ENCODE measurements around the gene IKZF3.

IKZF3 gene

GRCh38 chr17:39814497-39814896, 49.6 kb downstream of the IKZF3 start:
- no peak for DNase-seq

DNA sequence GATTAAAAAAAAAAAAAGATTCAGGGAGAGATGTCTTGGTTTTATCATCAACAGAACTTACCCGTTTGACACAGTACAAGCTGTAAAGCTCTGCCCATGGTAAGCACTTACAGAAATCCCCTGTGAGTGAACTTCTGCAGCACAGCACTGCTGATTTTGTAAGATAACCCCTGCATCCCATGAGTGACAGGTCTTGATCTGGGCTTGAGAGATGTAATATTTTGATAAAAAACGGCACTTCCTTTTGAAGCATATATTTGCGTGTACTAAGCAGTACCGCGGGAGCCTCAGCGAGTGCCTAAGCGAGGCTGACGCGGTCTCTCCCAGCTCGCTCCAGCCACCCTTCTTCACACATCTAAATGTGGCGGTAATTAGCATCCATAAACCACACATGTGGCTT, 50.5 kb downstream of the IKZF3 start:
- DNase-seq: no peak

- DNase-seq: peak; percentile 84
Measured at GRCh38 chr17:39812466-39812865, 51.6 kb downstream of the IKZF3 start.

GRCh38 chr17:39810939-39811728, 53.0 kb downstream of the IKZF3 start:
- no peak for DNase-seq

DNA sequence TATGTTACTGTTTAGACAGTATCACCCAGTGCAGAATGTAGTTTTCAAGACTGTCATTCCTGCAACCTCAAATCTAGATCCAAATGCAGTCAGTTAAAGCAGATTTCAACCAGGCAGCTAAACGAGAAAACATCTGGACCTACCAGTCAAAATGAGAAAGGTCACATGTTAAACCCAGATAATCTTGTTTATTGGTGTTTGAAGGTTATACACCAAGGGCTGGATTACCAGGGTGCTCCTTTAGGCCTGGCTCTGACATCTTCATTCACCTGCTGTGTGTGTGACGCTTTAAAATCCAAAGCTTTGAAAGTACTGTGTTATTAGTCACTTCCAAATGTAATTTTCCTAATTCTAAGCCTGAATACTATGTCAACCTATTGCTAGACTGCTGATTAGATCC, 54.9 kb downstream of the IKZF3 start:
- DNase-seq: no peak

DNA sequence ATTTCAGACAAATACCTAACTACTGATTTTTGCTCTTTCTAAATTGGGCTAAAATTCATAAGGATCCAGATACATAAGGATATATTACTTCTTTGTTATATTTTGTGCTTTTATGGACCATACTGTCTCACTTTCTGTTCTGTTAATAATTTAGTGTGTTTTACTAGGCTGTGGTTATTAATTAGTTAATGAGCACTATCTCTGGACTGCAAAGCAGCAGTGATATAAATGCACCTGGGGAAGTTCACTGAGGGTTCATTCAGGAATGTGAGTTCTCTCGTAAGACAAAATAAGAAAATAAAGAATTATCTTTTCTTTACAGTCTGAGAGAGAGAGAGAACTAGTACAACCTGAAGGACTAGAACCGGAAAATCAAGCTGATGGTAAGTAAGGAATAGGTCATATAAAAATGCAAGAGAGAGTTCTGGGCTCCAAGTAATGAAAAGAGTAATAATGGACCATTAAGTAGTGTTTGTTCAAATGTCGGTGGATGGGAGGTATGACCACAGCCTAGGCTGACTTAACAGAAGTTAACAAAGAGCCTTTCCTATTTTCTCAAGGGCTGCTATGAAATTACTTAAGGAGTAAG, 55.6 kb downstream of the IKZF3 start:
- no peak for DNase-seq

DNA sequence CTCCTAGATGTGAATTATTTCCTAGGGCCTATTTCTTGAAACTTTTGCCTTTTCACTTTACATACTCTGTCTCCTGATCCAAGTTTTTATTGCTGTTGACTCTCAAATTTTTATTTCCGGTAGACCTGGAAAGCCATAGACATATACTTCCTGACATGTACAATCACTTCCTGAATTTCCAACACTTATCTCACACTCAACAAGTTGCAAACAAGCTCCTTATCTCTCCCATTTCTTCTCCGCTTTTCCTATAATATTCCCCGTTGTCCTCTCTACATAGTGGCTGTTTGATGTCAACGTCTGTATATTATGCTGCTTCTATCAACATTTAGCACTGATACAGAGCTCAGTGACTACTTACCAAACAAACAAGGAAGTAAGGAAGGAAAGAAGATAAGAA, 59.3 kb downstream of the IKZF3 start:
- DNase-seq: no peak

DNA sequence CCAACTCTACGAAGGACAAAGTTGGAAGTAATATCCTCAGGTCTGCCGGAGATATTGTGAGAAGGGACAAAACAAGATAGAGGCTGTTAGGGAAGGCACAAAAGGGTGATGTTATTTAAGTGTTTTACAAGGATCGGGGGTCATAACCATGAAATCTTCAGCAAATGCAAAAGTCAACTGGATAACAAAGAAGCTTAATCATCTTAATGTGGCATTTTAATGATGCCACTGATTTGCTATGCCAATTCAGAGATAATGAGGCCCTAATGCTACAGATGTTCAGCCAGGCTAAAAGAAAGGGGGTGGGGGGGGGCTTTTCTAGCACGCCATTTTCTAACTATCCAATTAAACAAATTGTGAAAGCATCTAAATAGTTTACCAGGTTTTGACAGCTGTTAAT, 63.1 kb downstream of the IKZF3 start:
- peak; percentile 87 for DNase-seq

DNA sequence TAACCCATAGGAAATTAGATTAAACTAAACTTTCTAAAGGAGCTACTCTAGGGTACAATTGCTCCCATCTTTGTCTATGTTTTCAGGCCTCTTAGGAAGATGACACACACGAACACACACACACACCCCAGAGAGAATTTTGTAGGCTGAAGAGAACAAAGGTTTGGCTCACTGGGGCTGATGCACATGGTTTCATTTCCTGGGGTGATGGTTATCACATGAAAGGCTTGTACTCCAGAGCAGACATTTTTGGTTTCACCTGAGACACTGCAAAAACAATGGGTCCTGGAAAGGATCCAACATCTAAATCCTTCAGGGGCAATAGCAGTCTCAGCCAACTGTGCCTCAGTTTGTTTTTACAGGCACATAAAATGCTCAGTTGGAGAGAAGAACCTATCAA, 63.6 kb downstream of the IKZF3 start:
- DNase-seq: peak; percentile 90

DNA sequence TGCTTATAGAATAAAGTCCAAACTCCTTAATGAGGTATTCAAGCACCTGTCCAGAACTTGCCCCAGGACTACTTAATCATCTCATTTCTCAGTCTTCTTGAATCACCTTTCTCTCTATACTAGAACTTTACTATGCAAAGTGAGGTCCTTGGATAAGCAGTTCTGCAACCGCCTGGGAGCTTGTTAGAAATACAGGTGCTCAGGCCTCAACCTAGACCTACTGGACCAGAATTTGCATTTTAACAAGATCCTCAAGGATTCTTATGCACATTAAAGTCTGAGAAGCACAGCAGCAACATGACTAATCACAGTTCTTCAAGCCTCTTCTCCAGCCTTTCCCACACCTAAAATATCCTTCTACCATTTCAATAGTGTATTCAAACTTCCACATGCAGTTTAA, 64.7 kb downstream of the IKZF3 start:
- DNase-seq: no peak

- DNase-seq: no peak
Measured at GRCh38 chr17:39794249-39794970, 69.7 kb downstream of the IKZF3 start.

DNA sequence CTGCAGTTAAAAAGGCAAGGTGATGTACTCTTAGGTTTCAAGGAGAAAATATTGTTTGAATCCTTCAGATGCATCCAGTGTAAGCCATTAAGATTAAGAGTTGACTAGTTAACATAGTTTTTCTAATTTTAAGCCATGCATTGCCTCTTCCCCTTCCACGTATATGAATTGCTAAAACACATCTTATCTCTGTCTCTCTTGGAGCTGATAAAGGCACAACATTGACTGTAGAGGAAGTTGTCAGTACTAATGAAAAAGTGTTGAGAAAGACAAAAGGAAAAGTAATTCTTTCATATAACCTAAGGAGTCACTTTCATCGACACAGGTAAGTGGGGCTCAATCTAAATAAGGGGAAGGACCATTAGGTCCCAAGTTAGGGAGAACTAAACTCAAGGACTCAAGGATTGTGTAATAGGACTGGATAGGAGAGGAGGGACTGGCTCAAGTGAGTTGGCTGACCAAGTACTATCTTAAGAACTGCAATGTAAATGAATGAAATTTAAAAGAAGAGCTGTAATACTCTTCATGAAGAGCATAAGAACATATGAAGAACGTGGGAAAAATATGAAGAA, 70.7 kb downstream of the IKZF3 start:
- no peak for DNase-seq

GRCh38 chr17:39792526-39793221, 71.4 kb downstream of the IKZF3 start:
- no peak for DNase-seq

DNA sequence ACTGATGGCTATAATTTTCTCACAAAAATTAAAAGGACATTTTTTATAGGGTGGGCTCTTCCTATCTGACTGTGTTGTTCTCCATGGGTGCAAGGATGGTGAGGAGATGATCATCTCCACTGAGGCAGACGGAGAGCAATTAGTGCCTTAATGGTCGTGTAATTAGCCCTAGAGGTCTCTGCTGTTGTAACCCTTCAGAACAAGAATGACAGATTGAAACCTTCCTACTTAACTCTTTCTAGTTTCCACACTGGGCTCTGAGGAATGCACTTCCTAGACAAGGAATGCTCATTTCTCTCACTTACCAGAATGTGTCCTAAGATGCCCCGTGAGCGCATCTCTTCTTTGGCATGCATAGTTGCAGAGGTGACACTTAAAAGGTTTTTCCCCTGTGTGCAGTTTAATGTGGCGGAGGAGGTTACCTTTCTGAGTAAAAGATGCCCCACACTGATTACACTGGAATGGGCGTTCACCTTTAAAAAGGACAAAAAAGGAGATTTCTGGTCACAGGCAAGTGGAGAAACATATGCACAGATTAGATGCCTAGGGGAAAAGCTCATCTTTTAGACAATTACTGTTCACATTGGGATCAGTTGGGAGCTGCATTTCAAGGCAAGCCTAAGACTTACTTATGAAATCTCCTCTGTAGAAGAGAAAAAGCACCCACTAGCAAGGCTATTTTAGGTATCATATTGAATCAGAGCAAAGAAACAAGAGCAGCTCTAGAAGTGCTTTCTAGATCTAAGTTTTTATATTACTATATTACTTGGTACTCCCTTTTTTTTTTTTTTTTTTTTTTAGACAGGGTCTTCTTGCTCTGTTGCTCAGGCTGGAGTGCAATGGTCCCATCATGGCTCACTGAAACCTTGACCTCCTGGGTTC, 72.8 kb downstream of the IKZF3 start:
- peak; percentile 62 for DNase-seq

GRCh38 chr17:39787743-39788484, 76.2 kb downstream of the IKZF3 start:
- no peak for DNase-seq

- peak; percentile 19 for DNase-seq
Measured at GRCh38 chr17:39787041-39787440, 77.1 kb downstream of the IKZF3 start.

DNA sequence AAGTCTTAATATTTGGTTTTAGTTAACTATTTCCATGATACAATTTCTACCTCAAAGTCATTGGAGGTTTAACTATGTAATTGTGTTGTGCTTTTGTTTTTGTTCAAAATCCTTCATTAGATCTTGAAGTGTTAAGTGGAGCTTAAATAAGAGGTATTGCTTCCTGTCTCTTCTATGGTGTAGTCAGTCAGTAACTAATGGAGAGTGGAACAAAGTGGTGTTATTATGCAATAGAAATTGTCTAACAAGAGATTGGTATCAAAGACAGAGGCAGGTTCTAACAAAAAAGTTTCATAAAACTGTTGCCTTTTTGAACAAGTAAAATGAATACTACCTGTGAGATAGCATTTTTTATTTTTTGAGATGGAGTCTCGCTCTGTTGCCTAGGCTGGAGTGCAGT, 81.1 kb downstream of the IKZF3 start:
- DNase-seq: no peak

GRCh38 chr17:39782481-39782880, 81.6 kb downstream of the IKZF3 start:
- no peak for DNase-seq

- no peak for DNase-seq
Measured at GRCh38 chr17:39781861-39782213, 82.3 kb downstream of the IKZF3 start.

DNA sequence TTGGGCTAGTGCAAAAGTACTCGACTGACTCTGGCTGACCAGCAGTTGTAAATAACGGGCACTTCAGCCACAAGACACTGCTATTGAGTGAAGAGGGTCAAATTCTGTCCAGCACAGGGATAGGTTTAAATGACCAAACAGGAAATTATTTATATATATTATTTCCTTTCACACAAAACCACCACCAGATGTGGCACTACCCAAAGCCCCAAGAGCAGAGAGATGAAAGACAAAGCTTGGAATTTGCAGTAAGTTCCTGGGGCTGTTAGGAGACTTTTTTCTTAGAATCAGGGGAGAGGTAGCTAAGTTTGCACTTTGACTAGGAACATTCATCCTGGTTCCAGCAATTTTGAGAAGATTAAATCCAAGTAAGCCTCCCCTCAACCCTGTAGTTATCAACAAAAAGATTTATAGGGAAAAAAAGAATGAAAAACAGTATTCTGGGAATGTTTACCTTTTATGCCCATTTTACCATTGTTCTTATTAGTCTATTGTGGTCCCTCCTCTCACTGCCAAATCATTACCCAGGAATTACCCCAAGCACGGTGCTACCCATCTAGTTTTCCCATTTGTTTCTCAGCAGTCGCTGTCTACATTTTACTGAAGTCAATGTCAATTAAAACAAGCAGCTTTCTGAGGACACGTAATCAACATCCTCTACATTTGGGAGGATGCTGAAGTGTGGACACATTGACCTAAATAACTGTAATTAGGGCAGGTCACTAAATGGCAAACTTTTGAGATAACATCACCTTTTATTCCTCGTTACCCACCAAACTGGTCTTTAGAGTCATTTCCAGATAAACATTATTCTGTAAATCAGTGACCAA, 82.9 kb downstream of the IKZF3 start:
- DNase-seq: no peak
